ENCODE data around the gene LMNTD2.

LMNTD2 gene

GRCh38 chr11:515131-515530, 45.4 kb downstream of the LMNTD2 start:
- no peak overlapping the region for H3K4me3 ChIP-seq (ENCODE audit: low read depth, low read length)
- H3K36me3 ChIP-seq (ENCODE audit: control insufficient read depth, insufficient read depth, low read length), result no peaks in the 10 kb centered on the region; the same call in none of the 2 replicates
- peaks cover 26% of the 10 kb centered on the region for H3K9me3 ChIP-seq (ENCODE audit: control insufficient read depth, insufficient read depth, low read depth, low read length)
- H3K27ac ChIP-seq (ENCODE audit: low read depth, low read length), result no peak overlapping the region
- no peaks in the 10 kb centered on the region for H3K4me1 ChIP-seq (ENCODE audit: control insufficient read depth, insufficient read depth, low read length)
- no peak overlapping the region for H3K9ac ChIP-seq (ENCODE audit: low read length)
- no peaks in the 10 kb centered on the region for H3K27me3 ChIP-seq (ENCODE audit: control insufficient read depth, insufficient read depth, low read length)

- no peaks in the 10 kb centered on the region for H3K27me3 ChIP-seq (ENCODE audit: control insufficient read depth, insufficient read depth, low read length)
- H3K4me1 ChIP-seq (ENCODE audit: control insufficient read depth, insufficient read depth, low read length), result no peaks in the 10 kb centered on the region
- no peaks in the 10 kb centered on the region; the same call in none of the 2 replicates for H3K36me3 ChIP-seq (ENCODE audit: control insufficient read depth, insufficient read depth, low read length)
- H3K4me3 ChIP-seq (ENCODE audit: low read depth, low read length), result no peak overlapping the region
- H3K9ac ChIP-seq (ENCODE audit: low read length), result no peak overlapping the region
- no peak overlapping the region for H3K27ac ChIP-seq (ENCODE audit: low read depth, low read length)
- H3K9me3 ChIP-seq (ENCODE audit: control insufficient read depth, insufficient read depth, low read depth, low read length), result peaks cover 26% of the 10 kb centered on the region
Measured at GRCh38 chr11:514606-515005, 45.9 kb downstream of the LMNTD2 start.

- Histone ChIP-seq H3K9me3 (ENCODE audit: control insufficient read depth, insufficient read depth, low read depth, low read length) (peaks cover 22% of the 10 kb centered on the region), H3K4me1 (ENCODE audit: control insufficient read depth, insufficient read depth, low read length) (no peaks in the 10 kb centered on the region), H3K27ac (ENCODE audit: low read depth, low read length) (no peak overlapping the region), H3K36me3 (ENCODE audit: control insufficient read depth, insufficient read depth, low read length) (peaks cover 4% of the 10 kb centered on the region), H3K4me3 (ENCODE audit: low read depth, low read length) (no peak overlapping the region), H3K27me3 (ENCODE audit: control insufficient read depth, insufficient read depth, low read length) (no peaks in the 10 kb centered on the region), H3K9ac (ENCODE audit: low read length) (no peak overlapping the region)
Measured at GRCh38 chr11:512761-513595, 47.6 kb downstream of the LMNTD2 start.

GRCh38 chr11:508956-509355, 51.6 kb downstream of the LMNTD2 start:
- Histone ChIP-seq H3K27me3 (ENCODE audit: control insufficient read depth, insufficient read depth, low read length) (no peaks in the 10 kb centered on the region), H3K9ac (ENCODE audit: low read length) (no peak overlapping the region), H3K36me3 (ENCODE audit: control insufficient read depth, insufficient read depth, low read length) (peaks cover 4% of the 10 kb centered on the region), H3K4me1 (ENCODE audit: control insufficient read depth, insufficient read depth, low read length) (no peaks in the 10 kb centered on the region; the same call in 1 of the 2 replicates), H3K9me3 (ENCODE audit: control insufficient read depth, insufficient read depth, low read depth, low read length) (no peaks in the 10 kb centered on the region), H3K4me3 (ENCODE audit: low read depth, low read length) (no peak overlapping the region), H3K27ac (ENCODE audit: low read depth, low read length) (no peak overlapping the region)

- Histone ChIP-seq H3K27ac (ENCODE audit: low read depth, low read length) (no peak overlapping the region), H3K4me3 (ENCODE audit: low read depth, low read length) (peak overlapping the region; percentile 92), H3K9me3 (ENCODE audit: control insufficient read depth, insufficient read depth, low read depth, low read length) (no peaks in the 10 kb centered on the region), H3K4me1 (ENCODE audit: control insufficient read depth, insufficient read depth, low read length) (no peaks in the 10 kb centered on the region; the same call in 1 of the 2 replicates), H3K9ac (ENCODE audit: low read length) (peak overlapping the region; percentile 78), H3K27me3 (ENCODE audit: control insufficient read depth, insufficient read depth, low read length) (no peaks in the 10 kb centered on the region), H3K36me3 (ENCODE audit: control insufficient read depth, insufficient read depth, low read length) (peaks cover 4% of the 10 kb centered on the region)
Measured at GRCh38 chr11:507727-508515, 52.6 kb downstream of the LMNTD2 start.

- peak within 1 kb of the TSS; percentile 96 for H3K9ac ChIP-seq (ENCODE audit: low read length)
- H3K27ac ChIP-seq (ENCODE audit: low read depth, low read length), result peak within 1 kb of the TSS; percentile 97
- H3K4me3 ChIP-seq (ENCODE audit: low read depth, low read length), result peak within 1 kb of the TSS; percentile 92
- no peaks in the 10 kb centered on the region for H3K27me3 ChIP-seq (ENCODE audit: control insufficient read depth, insufficient read depth, low read length)
- no peaks in the 10 kb centered on the region for H3K9me3 ChIP-seq (ENCODE audit: control insufficient read depth, insufficient read depth, low read depth, low read length)
- no peaks in the 10 kb centered on the region; the same call in 1 of the 2 replicates for H3K4me1 ChIP-seq (ENCODE audit: control insufficient read depth, insufficient read depth, low read length)
- peaks cover 4% of the 10 kb centered on the region for H3K36me3 ChIP-seq (ENCODE audit: control insufficient read depth, insufficient read depth, low read length)
Measured at GRCh38 chr11:506995-507726, 53.4 kb downstream of the LMNTD2 start, which contains the start of gene RNH1. RNH1 (minus strand) TSS chr11:507242; CDS start chr11:502162, 5,080 bp downstream.

GRCh38 chr11:506238-506994, 54.1 kb downstream of the LMNTD2 start:
- no peaks in the 10 kb centered on the region for H3K9me3 ChIP-seq (ENCODE audit: control insufficient read depth, insufficient read depth, low read depth, low read length)
- H3K27ac ChIP-seq (ENCODE audit: low read depth, low read length), result peak overlapping the region; percentile 97
- peak overlapping the region; percentile 77 for H3K4me3 ChIP-seq (ENCODE audit: low read depth, low read length)
- H3K4me1 ChIP-seq (ENCODE audit: control insufficient read depth, insufficient read depth, low read length), result no peaks in the 10 kb centered on the region; the same call in 1 of the 2 replicates
- peaks cover 11% of the 10 kb centered on the region for H3K36me3 ChIP-seq (ENCODE audit: control insufficient read depth, insufficient read depth, low read length)
- peak overlapping the region; percentile 96 for H3K9ac ChIP-seq (ENCODE audit: low read length)
- H3K27me3 ChIP-seq (ENCODE audit: control insufficient read depth, insufficient read depth, low read length), result no peaks in the 10 kb centered on the region

- Histone ChIP-seq H3K36me3 (ENCODE audit: control insufficient read depth, insufficient read depth, low read length) (peaks cover 24% of the 10 kb centered on the region), H3K27ac (ENCODE audit: low read depth, low read length) (no peak overlapping the region), H3K4me1 (ENCODE audit: control insufficient read depth, insufficient read depth, low read length) (no peaks in the 10 kb centered on the region; the same call in 1 of the 2 replicates), H3K9ac (ENCODE audit: low read length) (no peak overlapping the region), H3K4me3 (ENCODE audit: low read depth, low read length) (peak overlapping the region; percentile 56), H3K27me3 (ENCODE audit: control insufficient read depth, insufficient read depth, low read length) (no peaks in the 10 kb centered on the region), H3K9me3 (ENCODE audit: control insufficient read depth, insufficient read depth, low read depth, low read length) (no peaks in the 10 kb centered on the region)
Measured at GRCh38 chr11:504994-505344, 55.6 kb downstream of the LMNTD2 start.

Data from HUES6 (cell line).